CD4-positive, alpha-beta T cell treated with Interferon gamma for 1 hour (primary cell): ENCODE data around the gene FASLG.
A peak's percentile ranks its signal among the peaks of the same experiment; 100 is the strongest.
"Not testable (repeated sequence)": the region's sequence is repeated elsewhere in the genome, so short reads cannot be mapped to it uniquely, and the experiment has no call there.

ENCODE experiments used
- DNase-seq: peaks from one replicate; pipeline ENCODE4 v3.0.0-alpha.2; 2020

The FASLG gene, protein sequence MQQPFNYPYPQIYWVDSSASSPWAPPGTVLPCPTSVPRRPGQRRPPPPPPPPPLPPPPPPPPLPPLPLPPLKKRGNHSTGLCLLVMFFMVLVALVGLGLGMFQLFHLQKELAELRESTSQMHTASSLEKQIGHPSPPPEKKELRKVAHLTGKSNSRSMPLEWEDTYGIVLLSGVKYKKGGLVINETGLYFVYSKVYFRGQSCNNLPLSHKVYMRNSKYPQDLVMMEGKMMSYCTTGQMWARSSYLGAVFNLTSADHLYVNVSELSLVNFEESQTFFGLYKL

DNA sequence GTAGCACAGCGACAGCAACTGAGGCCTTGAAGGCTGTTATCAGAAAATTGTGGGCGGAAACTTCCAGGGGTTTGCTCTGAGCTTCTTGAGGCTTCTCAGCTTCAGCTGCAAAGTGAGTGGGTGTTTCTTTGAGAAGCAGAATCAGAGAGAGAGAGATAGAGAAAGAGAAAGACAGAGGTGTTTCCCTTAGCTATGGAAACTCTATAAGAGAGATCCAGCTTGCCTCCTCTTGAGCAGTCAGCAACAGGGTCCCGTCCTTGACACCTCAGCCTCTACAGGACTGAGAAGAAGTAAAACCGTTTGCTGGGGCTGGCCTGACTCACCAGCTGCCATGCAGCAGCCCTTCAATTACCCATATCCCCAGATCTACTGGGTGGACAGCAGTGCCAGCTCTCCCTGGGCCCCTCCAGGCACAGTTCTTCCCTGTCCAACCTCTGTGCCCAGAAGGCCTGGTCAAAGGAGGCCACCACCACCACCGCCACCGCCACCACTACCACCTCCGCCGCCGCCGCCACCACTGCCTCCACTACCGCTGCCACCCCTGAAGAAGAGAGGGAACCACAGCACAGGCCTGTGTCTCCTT lies at the start of gene FASLG:
Gene FASLG, plus strand, starts transcription at position 233 of the 583 bp plus-strand sequence. Its CDS starts 99 bp downstream, at position 332.
- DNase-seq: peak; percentile 16

DNA sequence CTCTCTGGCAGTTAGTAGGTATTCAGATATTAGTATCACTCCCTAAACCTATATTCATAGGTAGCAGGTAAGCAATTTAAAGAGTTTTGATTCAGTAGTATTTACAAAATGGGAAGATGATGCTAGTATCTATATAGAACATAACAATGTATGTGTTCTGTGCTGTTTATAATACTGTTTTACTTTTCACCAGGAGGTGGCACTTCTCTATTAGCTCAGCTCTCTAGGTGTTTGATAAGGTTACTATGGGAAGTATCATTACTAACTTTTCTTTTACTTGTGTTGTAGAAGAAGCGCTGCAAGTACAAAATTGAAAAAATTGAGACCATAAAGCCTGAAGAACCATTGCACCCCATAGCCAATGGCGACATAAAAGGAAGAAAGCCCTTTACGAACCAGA lies 49.4 kb upstream of the FASLG start:
- DNase-seq: no peak

DNA sequence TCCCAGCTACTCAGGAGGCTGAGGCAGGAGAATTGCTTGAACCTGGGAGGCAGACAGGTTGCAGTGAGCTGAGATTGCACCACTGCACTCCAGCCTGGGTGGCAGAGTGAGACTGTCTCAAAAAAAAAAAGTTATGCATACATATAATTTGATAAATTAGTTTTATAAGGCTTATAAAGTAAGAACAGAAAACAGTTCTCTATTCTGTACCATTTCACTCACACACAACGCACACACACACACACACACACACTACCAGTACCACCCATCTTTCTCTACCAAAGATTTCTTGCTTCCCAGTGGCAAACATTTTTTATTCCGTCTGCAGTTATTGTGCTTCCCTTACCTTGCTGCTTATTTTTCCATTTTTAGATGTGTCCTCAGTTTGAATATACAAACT lies 46.4 kb upstream of the FASLG start:
- no peak for DNase-seq

DNA sequence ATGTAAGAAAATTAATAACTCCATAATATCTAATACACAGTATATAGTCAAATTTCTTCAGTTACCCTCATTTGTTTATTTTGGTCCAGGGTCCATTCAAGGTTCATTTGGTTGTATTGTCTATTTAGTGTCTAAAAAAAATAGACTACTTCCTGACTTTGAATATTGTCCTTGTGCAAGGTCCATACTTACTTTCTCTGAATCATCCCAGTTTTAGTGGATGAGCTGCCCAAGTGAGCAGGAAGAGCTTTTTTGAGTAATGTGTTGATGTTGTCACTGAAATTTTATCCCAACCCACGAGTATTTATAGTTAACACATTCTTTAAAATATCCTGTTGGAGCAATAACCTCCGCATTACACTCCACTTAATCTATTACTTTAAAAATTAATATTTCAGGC lies 45.6 kb upstream of the FASLG start:
- no peak for DNase-seq

DNA sequence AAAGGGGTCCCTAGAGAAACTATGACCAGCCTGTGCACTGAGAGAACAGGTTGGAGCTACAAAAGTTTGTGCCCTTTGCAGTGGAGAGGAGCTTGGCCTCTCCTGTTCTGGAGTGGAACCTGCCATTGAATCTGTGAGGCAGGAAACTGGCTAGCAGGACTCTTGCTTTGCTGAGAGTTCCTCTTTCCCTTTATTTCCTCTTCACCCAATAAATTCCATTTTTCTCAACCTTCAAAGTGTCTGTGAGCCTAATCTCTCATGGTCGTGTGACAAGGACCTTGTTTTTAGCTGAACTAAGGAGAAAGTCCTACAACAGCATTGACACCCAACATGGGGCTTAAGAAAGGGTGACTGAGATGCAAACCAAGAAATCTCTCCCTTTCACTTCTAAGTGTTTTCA lies 42.7 kb upstream of the FASLG start:
- no peak for DNase-seq

DNA sequence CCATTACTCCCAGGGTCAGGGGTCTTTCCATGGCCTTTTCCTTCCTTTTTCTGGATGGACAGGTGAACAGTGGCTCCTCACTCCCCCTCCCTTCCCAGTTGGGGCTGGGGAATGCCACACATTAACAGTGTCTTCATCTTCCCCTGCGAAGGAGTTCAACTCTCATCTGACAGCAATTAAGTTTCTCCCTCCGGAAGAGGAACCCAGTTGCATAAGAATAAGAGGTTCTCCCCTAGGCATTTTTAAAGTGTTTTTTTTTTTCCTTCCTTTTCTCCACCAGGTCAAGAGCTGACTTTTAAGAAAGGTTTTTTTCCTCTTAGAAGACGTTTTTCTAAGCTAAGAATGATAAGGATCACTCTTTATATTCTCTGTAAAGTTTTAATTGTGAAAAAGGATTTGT lies 42.3 kb upstream of the FASLG start:
- DNase-seq: no peak

DNA sequence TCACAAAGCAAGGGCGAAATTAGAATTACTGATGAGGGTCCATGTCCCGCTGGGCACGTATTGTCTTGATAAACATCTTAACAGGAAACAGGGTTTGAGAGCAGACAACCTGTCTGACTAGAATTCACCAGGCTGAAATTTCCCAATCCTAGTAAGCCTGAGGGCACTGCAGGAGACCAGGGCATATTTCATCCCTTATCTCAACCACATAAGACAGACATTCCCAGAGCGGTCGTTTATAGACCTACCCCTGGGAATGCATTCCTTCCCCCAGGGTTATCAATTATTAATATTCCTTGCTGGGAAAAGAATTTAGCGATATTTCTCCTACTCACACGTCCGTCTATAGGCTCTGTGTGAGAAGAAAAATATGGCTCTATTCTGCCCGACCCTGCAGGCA lies 38.3 kb upstream of the FASLG start:
- not testable (repeated sequence) for DNase-seq

DNA sequence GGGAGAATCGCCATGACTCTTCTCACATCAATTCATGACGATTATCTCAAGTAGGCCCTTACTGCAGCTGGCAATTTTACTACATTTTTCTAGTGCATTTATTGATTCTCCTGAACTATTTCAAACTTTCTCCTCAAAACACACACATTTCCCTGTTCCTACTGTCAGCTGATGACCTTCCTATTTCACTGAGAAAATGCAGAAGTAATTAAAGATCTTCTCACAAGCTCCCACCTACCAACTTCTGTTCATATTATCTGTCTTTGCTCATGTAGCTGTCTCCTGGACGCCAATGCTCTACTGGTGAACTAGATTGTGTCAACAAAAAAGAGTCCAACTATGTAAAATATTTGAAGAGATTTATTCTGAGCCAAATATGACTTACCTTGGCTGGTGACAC lies 36.4 kb upstream of the FASLG start:
- DNase-seq: no peak

DNA sequence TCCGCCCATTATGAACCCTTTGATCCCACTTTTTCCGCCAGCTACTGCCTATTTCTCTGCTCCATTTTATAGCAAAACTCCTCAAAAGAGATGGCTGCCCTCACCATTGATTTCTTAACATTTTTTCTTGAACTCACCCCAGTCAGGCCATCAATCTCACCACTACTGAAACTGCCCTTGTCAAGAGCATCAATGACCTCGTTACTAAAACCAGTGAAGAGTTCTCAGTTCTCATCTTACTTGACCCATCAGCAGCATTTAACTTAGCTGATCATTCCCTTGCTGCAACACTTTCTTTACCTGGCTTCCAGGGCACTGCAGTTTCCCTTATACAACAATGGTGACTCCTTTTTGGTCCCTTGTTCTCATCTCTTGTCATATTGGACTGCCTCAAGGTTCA lies 35.2 kb upstream of the FASLG start:
- DNase-seq: no peak

DNA sequence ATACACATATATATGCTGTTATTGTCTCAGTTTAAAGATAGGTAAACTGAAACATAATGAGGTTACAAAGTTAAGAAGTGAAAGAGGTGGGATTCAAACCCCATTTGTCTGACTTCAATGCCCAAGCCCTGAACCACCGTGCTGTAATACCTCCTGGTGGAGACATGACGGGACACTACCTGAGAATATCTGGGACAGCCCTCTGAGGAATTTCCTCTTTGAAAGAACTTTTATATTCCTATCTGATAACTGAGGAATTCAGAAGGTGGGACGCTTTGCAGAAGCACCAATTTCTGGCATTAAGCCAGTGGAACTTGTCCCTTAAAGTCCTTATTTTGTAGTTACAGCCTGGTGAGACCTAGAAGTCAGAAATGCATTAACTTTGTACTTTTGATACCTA lies 32.1 kb upstream of the FASLG start:
- no peak for DNase-seq

DNA sequence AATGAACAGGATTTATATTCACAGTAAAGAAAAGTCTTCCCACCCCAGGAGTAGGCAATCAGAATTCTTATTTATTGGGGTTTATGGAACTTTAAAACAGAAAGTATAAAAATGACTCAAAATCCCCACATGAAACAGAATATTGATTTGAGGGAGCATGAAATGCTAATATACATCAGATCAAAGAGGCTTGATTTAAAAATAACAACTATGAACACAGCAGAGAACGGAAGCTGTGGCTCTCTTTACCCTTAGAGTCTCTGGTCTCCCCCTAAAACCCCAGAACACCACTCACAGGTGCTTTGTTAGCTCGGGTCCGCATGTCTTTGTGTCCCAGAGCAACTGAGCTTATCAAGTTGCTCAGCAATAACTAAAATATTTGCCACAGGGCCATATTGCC lies 31.2 kb upstream of the FASLG start:
- DNase-seq: no peak

DNA sequence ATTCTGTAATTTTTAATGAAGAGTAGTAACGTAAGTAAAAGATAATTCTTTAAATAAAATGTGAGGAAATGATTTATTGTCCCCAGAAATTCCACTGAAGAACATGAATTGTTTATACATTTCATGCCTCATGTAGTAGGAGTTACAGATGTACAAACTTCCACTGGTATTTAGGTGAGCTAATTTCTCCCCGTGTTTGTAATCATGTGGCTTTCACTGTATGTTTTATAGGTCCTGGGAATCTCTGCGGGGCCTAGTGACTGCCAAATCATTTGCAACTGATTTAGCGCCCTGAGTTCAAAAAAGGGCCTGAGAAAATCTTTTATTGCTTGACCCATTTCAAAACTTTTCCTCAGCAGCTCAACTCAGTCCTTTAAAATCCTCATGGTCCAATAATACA lies 30.5 kb upstream of the FASLG start:
- DNase-seq: no peak

DNA sequence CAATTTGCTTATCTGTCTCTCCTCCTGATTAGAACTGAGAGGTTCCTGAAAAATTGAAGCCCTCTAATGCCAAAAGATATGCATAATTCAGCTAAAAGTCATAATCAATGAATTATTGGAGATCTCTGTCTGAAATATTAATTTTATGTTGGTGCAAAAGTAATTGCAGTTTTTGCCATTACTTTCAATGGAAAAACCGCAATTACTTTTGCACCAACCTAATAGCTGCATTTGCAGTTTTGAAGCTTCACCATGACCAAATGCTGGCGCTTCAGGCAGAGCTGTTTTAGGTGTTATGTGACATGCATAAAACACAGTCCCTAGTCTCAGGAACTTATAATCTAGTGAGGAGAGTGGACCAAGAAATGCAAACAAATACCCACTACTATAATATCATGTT lies 29.7 kb upstream of the FASLG start:
- no peak for DNase-seq

DNA sequence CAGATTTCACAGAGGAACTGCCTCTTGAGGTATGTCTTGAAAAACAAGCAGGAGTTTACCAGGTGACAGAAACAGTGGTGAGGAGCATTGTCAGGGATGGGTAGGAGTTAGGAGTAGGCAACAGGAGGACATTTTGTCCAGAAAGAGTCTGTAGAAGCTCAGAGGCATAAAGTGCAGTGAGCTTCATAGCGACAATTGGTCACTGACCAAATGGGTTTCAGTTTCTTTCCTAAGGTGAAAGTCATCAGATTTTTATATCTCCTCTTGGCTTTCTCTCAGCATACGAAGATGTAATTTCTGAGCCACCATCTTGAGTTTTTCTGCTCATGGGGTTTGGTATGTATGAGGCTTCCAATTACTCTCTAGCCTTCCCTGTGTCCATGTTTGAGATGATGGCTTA lies 29.3 kb upstream of the FASLG start:
- no peak for DNase-seq

DNA sequence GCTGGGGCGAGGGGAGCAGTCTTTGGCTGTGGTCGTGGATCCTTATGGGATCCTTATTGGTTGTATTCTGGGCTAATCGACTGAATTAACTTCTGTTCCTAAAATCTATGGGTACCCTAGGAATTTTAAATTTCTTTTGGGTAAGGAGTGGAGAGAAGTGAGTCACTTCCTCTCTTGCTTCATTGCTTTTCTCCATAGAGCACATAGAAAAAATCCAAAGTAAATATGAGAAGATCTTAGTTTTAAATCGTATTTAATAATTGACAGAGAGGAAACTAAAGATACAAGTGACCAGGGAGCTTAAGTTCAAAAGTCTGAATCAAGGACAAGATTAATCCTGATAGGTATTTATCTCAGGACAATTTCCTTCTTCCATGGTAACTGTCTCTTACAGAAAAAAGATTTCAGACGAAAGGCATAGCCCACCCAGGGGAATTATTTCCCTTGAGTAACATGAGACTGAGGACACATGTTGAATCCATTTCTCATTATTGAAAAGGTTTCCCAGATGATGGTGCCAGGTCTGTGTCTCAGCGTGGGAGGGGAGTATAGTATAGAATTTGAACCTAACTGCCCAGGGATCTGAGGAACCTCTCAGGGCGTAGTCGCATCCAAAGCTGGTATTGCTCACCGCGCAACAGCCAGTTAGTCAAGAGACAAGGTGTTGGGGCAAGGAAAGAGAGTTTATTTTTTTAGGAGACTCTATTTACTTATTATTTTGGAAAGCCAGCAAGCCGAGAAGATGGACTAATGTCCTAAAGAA lies 28.7 kb upstream of the FASLG start:
- no peak for DNase-seq

DNA sequence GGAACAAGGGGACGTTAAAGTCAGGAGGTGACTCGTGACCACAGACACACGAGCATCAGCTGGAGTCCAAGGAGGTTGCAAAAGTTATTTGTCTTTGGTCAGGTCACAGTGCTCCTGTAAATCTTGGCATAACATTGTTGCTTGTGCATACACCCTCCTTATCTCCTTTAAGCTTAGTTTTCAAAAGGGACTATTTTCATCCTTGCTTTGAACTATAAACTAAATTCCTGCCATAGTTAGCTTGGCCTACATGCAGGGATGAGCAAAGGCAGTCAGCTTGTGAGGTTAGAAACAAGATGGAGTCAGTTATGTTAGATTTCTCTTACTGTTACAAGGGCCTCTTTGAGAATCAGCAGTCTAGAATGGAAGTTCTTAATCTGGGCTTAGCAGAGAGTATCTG lies 28.0 kb upstream of the FASLG start:
- no peak for DNase-seq

DNA sequence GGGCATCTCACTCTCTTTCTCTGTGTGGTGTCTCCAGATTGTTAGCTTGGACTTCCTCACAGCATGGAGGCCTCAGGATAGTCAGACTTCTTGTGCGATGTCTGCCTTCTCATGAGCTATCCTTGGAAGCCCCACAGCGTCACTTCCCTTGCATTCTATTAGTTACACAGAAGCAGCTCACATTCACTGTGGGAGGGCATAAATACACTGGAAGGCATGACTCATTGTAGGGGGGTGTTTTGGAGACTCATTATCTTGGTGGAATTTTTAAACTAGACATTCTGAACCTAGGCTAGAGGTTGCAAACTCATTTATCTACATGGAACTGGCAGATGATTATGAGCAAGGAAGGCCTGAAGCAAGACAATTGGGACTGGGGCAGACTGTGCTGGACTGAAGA lies 21.4 kb upstream of the FASLG start:
- DNase-seq: no peak

DNA sequence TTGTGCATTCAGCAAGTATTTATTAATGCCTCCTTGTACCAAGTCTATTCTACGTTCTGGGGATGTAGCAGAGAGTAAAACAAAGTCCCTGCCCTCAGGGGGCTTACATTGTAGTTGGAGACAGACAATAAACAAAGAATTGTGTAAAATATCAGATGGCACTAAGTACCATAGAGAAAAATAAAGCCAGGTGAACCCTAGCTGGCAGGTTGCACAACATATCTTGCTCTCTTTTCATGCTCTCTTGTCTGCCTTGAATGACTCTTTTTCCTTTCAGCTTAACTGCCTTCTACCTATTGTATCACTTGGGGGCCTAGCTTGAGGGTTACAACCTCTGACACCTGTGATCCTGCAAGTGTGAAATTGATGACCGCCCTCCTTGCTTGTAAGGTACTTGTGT lies 20.7 kb upstream of the FASLG start:
- DNase-seq: no peak

DNA sequence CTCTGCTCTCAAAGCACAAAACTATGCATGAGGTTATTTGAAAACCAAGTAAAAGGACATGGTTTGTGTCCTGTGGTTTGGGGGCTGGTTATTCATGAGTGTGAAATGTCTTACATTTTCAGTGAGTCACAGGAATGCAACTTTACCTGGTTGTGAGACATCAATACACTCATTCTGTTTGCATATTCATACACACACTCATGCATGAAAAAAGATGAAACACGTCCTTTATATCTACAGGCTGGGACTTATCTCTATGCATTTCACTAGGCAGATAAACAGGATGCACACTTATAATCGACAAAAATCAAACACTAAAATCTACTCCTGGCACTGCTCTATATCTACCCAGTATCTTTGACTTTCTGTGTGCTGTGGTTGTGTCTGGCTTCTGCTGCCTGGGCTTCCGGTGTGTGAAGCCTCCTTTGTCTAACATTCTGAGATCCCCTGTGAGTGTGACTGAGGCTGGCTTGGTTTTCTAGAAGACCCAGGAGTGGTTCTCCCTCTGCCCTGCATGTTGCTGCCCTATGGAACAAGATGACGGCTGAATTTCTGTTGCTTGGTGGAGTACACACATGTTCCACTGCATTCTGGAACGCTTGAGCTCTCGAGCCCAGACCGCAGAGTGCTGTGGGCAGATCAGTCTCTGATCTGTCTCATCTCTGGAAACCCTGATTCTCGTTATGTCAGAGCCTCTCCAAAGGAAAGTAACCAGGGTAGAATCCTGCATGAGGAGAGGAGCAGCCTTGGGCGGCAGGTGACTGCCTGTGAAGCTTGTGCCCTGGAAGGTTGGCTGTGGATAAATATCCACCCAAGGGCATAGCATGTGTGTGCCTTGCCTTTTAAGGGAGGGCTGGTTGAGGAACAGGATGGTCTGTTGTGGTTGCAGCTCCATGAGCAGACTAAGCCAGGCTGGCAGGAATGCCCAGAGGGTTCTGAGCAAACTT lies 19.7 kb upstream of the FASLG start:
- DNase-seq: peak; percentile 35

DNA sequence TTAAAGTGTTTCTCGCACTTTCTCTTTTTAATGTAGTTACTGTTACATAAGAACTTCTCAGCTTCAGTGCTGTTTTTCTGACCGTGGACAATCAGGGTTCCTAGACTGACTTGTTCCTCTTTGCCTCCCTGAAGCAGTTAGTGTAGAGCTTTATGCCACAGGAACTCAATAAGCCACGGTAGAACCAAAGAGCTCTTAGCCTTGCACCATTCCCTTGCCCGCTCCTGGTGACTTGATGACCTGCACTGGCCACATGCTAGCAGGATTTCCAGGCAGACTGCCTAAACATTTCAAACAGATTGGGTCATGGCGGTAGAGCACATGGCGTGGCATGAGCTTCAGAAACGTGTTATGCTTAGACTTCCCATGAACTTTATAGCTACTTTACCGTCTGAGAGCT lies 18.8 kb upstream of the FASLG start:
- DNase-seq: no peak

DNA sequence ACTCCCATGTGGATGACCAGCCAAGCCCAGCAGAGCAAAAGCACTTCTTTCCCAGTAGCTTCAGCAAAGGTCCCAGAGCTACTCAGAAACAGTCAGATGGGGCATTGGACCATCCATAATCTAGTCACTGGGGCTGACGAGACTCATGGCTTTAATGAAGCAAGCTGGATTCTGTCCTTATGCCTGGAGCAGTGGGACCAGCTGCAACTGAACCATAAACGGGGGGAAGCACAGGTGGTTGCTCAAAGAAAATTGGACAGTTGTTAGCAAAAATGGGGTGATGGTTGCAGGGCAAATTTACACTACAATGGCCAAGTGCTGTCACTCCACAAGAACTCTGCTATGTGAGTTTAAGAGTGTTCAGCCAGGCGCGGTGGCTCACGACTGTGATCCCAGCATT lies 17.4 kb upstream of the FASLG start:
- DNase-seq: no peak

DNA sequence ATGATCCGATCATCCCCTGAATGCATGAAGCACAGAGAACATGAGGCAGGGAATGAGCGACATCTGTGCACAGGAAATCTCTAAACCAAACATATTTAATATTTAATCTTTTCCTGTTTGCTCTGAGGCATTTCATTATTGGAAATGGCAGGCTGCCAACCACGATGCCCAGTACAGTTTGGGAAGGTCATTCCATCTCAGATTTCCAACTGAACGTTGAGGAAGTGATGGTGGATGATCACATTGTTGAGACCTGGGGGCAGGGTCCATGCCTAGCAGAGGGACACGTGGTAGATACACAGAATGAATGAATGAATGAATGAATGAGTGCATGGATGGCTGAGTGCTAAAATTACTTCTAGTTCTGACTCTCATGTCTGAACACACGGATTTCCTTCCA lies 15.9 kb upstream of the FASLG start:
- DNase-seq: no peak

DNA sequence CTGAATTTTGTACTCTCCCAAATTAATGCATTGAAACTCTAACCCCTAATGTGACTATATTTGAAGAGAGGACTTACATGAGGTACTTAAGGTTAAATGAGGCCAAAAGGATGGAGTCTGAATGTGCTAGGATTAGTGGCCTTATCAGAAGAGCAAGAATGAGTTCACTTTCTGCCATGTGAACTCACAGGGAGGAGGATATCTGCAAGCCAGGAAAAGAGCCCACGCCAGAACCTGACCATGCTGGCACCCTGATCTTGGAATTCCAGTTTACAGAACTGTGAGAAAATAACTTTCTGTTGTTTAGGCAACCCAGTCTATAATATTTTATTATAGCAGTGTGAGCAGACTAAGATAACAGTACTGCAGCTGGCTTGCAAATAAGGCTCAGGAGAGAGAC lies 12.2 kb upstream of the FASLG start:
- DNase-seq: no peak
